Activated CD4-positive, alpha-beta T cell treated with anti-CD3 and anti-CD28 coated beads for 36 hours (primary cell): ENCODE measurements around the gene GATA5. TPM values are rescaled to one million over a fixed set of nuclear protein-coding genes. Genes with fewer than 3 reads are reported as not detected.

Source experiments
- ATAC-seq: fragments of 200-7000 bp; cut with Tn5 transposase; one replicate; pipeline ENCODE4 v1.10.0; 2021; ENCODE audit warnings: mild to moderate bottlenecking, moderate library complexity
- CTCF ChIA-PET: fragments of 350-600 bp; sonication (Branson Sonifier 250); formaldehyde crosslinking; loops from one replicate; lab custom pipeline; 2021; ENCODE audit warnings: antibody characterized with exemption; lab: Charles Lee
- POLR2A ChIA-PET: fragments of 350-600 bp; sonication (Branson Sonifier 250); formaldehyde crosslinking; loops from one replicate; lab custom pipeline; 2021; ENCODE audit warnings: antibody characterized with exemption, inconsistent platforms; lab: Charles Lee
- DNase-seq: peaks from one replicate; pipeline ENCODE4 v3.0.0-alpha.2; 2020
- H3K27ac Mint-ChIP-seq: one replicate; pipeline ENCODE4 v1.8.0; 2021; ENCODE audit warnings: mixed read lengths
- H3K27me3 Mint-ChIP-seq: one replicate; pipeline ENCODE4 v1.8.0; 2021; ENCODE audit warnings: mixed read lengths
- H3K36me3 Mint-ChIP-seq: one replicate; pipeline ENCODE4 v1.8.0; 2021; ENCODE audit warnings: low read depth, mixed read lengths
- H3K4me1 Mint-ChIP-seq: one replicate; pipeline ENCODE4 v1.8.0; 2021; ENCODE audit warnings: mixed read lengths
- H3K4me3 Mint-ChIP-seq: one replicate; pipeline ENCODE4 v1.8.0; 2021; ENCODE audit warnings: mild to moderate bottlenecking, moderate library complexity, mixed read lengths
- H3K9me3 Mint-ChIP-seq: one replicate; pipeline ENCODE4 v1.8.0; 2021; ENCODE audit warnings: low read depth, mixed read lengths
- intact Hi-C, 2 experiments: fragments of 100-400 bp; cut with DNase I in 1 of 2; cut with micrococcal nuclease in 1 of 2; formaldehyde crosslinking; loops; one replicate each; pipeline versions ENCODE4 v1.14.2 to v1.15.1; 2022 to 2024; cut with DNase I, micrococcal nuclease
- total RNA-seq, 2 experiments: library from RNA; stranded (reverse); gene quantifications; one replicate each; pipeline ENCODE4 v1.2.3, GENCODE V29; 2021

GATA5 gene
- total RNA-seq, 2 experiments from 2014 or later, result not detected

DNA sequence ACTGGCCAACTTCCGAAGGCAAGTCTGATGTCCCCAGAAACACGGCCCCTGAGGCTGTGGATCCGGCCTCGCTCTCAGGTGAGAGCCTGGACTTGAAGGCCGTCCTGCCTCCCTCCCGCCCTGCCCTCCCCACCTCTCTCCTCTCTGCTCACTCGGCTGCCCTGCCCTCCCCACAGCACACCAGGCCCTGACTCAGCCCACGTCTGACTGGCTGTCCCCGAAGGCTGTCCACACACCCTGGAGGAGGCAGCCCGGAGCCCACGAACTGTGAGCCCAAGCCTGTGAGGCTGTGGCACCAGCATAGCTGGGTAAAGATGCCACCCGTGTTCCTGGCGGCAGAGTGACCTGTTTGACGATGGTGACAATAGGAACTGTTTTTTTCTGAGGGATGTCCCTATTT is 16.3 kb downstream of the GATA5 start:
- CTCF ChIA-PET, result interaction anchor here (0.6 kb wide), 1 partner anchor 34 kb away, joined by 3 read pairs; no protein-coding TSS in a partner anchor

DNA sequence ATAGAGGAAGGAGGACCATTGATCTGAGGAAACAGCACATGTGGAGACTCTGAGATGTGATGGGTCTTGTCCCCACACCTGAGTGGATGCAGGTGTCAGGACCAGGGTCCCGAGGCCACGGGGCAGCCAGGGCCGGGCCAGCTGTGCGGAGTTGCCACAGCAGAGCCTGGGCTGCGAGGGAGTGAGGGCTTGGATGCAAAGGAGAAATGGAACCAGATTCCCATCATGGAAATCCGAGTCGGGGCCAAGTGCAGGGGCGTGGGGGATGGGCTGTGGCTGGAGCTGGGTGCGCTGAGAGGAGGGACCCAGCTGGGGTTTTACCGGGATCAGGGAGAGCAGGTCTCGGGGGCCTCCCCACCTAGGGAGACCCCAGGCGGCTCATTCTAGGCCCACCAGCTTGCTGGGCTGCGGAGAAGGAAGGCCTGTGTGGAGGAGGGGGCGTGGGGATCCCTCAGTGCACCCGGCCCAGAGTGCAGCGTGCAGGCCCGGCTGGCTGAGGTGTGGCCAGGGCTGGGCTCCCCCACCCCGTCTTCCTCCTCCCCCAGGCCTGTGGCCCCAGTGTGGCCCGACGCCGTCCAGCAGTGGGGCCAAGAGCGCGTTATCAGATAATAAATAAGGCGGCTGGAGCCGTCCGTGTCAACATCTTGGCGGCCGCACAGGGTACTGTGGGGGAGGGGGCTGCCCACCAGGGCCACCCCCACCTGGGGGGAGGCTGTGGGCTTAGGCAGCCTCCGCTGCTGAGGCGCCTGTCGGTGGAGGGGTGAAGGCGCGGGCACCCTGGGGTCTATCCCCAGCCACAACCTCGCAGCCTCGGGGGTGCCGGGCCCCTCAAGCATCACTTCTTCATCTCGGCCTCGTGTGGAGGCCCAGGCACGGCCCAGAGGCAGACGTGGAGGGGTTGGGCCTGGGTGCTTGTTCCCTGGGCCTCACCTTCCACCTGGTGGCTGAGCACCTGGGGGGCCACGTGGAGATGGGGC is 17.2 kb downstream of the GATA5 start:
- Mint-ChIP-seq H3K27ac (no peak overlapping the region), H3K36me3 (no peaks in the 10 kb centered on the region), H3K4me1 (no peaks in the 10 kb centered on the region), H3K4me3 (no peak overlapping the region), H3K27me3 (peaks cover 7% of the 10 kb centered on the region), H3K9me3 (no peaks in the 10 kb centered on the region)
- intact Hi-C loops, result no loop called here
- POLR2A ChIA-PET, result no interaction called here
- no peak for DNase-seq
- ATAC-seq, result no peak
- CTCF ChIA-PET, result no interaction called here

More for the DNA sequence above, 16.3 kb downstream of the GATA5 start:
- H3K4me3 Mint-ChIP-seq, result no peak overlapping the region
- H3K27me3 Mint-ChIP-seq, result peaks cover 7% of the 10 kb centered on the region
- POLR2A ChIA-PET, result no interaction called here
- no peaks in the 10 kb centered on the region for H3K36me3 Mint-ChIP-seq
- H3K4me1 Mint-ChIP-seq, result no peaks in the 10 kb centered on the region
- H3K27ac Mint-ChIP-seq, result no peak overlapping the region
- DNase-seq (no peak), ATAC-seq (no peak)
- no peaks in the 10 kb centered on the region for H3K9me3 Mint-ChIP-seq
- intact Hi-C loops, result no loop called here

DNA sequence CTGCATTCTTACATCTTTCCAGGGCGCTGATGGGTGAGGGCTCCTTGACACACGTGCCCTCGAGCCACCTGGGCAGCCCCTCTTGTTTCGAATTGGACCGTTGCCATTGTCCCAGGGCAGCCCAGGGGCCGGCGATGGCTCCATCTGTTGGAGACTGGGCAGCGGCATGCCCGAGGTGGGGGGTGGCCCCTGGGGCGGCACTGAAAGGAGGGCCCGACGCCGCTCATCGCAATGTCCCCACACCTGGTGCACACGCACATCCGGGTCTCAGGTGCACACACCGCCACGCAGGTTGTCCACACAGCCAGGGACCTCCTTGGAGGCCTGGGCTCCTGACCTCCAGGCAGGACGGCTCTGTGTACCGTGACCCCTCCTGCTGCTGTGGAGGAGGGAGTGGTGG is 18.0 kb downstream of the GATA5 start:
- ChIA-PET POLR2A (no interaction called here), CTCF (no interaction called here)
- Mint-ChIP-seq H3K4me1 (no peaks in the 10 kb centered on the region), H3K27ac (no peak overlapping the region), H3K9me3 (no peaks in the 10 kb centered on the region), H3K36me3 (no peaks in the 10 kb centered on the region), H3K4me3 (no peak overlapping the region), H3K27me3 (peaks cover 7% of the 10 kb centered on the region)
- DNase-seq (no peak), ATAC-seq (no peak)
- intact Hi-C loops, result no loop called here

DNA sequence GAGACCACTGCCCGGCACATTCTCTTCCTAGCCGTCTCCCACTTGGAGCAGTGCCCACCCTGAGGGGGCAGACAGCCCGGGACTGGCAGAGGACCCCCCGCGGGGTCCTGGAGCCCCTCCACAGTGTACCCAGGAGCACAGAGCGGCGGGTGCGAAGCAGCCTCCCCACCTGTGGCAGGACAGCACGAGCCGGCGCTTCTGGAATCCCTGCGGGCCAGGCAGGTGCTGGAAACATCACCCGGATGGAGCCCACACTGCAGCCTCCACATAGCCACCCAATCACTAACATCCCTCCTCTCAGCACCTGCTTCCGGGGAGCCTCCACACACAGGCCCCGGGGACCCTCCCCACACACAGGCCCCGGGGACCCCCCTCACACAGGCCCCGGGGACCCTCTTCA is 18.7 kb downstream of the GATA5 start:
- no peaks in the 10 kb centered on the region for H3K4me1 Mint-ChIP-seq
- H3K36me3 Mint-ChIP-seq, result no peaks in the 10 kb centered on the region
- no peak overlapping the region for H3K4me3 Mint-ChIP-seq
- ChIA-PET POLR2A (no interaction called here), CTCF (no interaction called here)
- H3K27me3 Mint-ChIP-seq, result peaks cover 7% of the 10 kb centered on the region
- ATAC-seq, result no peak
- intact Hi-C loops, result no loop called here
- H3K9me3 Mint-ChIP-seq, result no peaks in the 10 kb centered on the region
- no peak for DNase-seq
- H3K27ac Mint-ChIP-seq, result no peak overlapping the region

DNA sequence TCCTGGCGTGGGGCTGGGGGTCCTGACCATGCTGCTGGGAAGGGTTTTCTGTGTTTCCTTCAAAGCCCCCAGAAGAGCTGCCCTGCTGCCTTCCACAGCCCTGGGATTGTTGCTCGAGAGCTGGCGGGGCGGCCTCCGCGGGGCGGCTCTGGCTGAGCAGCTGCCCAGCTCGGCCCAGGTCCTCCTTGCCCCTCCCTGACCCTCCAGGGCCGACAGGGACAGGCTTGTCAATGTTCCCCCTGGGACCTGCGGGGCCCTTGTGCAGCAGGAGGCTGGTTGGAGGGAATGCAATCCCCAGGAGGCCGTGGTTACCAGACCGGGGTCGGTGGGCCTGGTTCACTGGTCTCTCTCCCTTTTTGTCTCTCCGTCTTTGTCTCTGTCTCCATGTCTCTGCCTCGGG is 19.9 kb downstream of the GATA5 start:
- H3K27ac Mint-ChIP-seq, result no peak overlapping the region
- intact Hi-C loops, result no loop called here
- no peaks in the 10 kb centered on the region for H3K36me3 Mint-ChIP-seq
- ChIA-PET POLR2A (no interaction called here), CTCF (interaction anchor here (0.6 kb wide), 1 partner anchor 34 kb away, joined by 4 read pairs; no protein-coding TSS in a partner anchor)
- no peaks in the 10 kb centered on the region for H3K9me3 Mint-ChIP-seq
- peaks cover 7% of the 10 kb centered on the region for H3K27me3 Mint-ChIP-seq
- ATAC-seq (no peak), DNase-seq (no peak)
- no peak overlapping the region for H3K4me3 Mint-ChIP-seq
- H3K4me1 Mint-ChIP-seq, result no peaks in the 10 kb centered on the region

DNA sequence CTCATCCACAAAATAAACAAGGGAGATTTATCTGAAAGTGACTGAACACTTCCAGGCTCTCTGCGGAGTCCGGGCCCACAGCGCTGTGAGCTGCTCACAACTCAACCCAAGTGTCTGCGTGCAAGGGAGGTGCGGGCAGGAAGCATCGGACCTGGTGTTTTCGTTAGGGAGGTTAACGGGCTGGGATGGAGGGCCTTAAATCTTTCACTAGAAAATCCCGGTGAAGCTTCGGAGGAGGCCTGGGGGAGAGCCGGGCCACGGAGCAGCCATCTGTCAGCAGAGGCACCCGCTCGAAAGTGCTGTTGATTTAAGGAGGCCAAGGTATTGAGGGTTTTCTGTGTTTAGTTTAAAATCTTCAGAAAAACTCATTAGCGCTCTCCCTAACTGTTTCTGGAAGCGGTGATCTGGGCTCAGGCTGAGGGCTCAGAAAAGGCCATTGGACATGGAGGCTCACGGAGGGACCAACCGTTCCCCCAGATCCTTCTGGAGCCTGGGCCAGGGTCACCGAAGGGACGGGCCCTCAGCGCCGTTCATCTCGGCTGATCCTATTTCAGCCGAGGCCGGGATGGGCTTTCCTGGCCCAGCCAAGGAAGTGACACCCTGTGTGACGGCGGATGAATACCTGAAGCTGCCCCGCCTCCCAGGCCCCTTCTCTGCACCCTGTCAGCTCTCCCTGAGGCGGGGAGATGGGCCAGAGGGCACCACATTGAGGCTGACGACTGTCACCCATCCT is 20.7 kb downstream of the GATA5 start:
- intact Hi-C loops, result no loop called here
- Mint-ChIP-seq H3K9me3 (no peaks in the 10 kb centered on the region), H3K4me1 (no peaks in the 10 kb centered on the region), H3K27me3 (peaks cover 7% of the 10 kb centered on the region), H3K4me3 (no peak overlapping the region), H3K36me3 (no peaks in the 10 kb centered on the region), H3K27ac (no peak overlapping the region)
- ATAC-seq, result no peak
- ChIA-PET POLR2A (no interaction called here), CTCF (no interaction called here)
- DNase-seq, result no peak

DNA sequence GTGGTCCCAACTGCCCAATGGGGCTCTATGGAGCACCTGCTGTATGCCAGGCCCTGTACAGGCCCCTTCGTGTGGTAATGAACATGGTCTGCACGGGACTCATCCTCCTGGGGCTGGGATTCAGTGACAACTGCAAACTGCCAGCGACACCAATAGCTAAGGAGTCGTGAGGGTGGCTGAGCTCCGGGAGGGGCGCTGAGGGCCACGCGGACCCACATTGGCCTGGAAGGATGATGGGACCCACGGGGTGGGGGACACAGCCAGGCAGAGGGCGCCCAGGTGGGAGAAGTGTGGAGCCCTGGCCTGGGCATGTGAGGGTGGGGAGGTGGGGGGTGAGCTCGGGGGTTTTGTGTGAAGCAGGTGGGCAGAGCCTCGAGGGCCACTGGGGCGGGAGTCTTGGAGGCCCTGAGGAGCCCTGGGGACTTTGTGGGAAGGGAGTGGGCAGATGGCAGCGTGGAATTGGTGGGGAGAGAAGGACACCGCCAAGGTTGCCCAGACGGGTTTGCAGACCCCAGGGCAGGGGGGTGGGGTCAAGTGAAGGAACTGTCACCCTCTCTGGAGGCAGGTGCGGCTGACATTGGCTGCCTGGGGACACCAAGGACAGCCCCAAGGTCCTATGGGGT is 22.5 kb downstream of the GATA5 start:
- intact Hi-C loops, result no loop called here
- H3K9me3 Mint-ChIP-seq, result no peaks in the 10 kb centered on the region
- DNase-seq, result no peak
- ATAC-seq, result no peak
- ChIA-PET POLR2A (no interaction called here), CTCF (no interaction called here)
- H3K4me3 Mint-ChIP-seq, result no peak overlapping the region
- H3K4me1 Mint-ChIP-seq, result no peaks in the 10 kb centered on the region
- no peak overlapping the region for H3K27ac Mint-ChIP-seq
- H3K27me3 Mint-ChIP-seq, result peaks cover 9% of the 10 kb centered on the region
- H3K36me3 Mint-ChIP-seq, result no peaks in the 10 kb centered on the region

DNA sequence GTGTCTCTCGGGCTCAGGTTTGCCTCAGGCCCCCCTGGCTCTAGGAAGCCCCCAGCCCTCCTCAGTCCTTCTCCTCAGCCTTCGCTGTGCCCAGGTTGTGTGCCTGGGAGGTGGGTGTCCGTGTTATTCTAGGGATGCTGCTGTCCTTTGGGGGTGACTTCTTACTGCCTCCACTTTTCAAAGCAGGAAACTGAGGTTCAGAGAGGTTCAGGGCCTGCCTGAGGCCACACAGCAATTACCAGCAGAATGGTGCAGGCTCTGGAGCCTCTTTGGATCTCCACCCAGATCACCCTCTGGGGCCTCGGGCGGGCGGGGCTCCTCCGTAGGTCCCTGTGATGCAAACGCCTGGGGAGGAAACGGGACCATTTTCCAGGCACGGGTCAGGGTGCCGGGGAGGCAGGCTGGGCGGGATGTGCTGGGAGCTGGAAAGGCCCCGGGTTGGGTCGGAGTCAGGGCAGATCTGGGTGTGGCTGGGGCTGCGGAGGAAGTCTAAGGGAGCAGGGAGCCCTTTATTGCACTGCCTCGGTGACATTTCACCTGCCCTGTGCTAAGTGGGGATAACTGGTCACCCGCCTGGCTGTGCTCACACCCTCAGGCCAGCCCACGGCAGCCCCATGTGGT is 23.2 kb downstream of the GATA5 start:
- no peak for ATAC-seq
- Mint-ChIP-seq H3K27me3 (peaks cover 8% of the 10 kb centered on the region), H3K4me1 (no peaks in the 10 kb centered on the region), H3K9me3 (no peaks in the 10 kb centered on the region), H3K4me3 (no peak overlapping the region), H3K27ac (no peak overlapping the region), H3K36me3 (no peaks in the 10 kb centered on the region)
- ChIA-PET POLR2A (no interaction called here), CTCF (no interaction called here)
- intact Hi-C loops, result no loop called here
- DNase-seq, result no peak

DNA sequence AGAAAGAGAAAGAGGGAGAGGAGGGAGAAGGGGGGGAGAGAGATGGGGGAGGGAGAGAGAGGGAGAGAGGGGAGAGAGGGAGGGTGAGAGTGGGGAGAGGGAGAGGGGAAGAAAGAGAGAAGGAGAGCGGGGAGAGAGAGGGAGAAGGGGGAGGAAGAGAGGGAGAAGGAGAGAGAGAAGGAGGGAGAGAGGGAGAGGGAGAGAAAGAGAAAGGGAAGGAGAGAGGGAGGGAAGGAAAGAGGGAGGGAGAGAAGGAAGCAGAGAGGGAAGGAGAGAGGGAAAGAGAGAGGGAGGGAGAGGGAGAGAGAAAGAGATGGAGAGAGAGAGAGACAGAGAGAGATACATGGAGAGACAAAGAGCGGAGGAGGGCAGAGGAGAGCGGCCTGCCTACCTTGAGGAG is 23.8 kb downstream of the GATA5 start:
- no peaks in the 10 kb centered on the region for H3K9me3 Mint-ChIP-seq
- no peaks in the 10 kb centered on the region for H3K4me1 Mint-ChIP-seq
- intact Hi-C loops, result no loop called here
- H3K4me3 Mint-ChIP-seq, result no peak overlapping the region
- no peaks in the 10 kb centered on the region for H3K36me3 Mint-ChIP-seq
- POLR2A ChIA-PET, result no interaction called here
- no peak for DNase-seq
- no peak for ATAC-seq
- CTCF ChIA-PET, result no interaction called here
- peaks cover 6% of the 10 kb centered on the region for H3K27me3 Mint-ChIP-seq
- no peak overlapping the region for H3K27ac Mint-ChIP-seq

DNA sequence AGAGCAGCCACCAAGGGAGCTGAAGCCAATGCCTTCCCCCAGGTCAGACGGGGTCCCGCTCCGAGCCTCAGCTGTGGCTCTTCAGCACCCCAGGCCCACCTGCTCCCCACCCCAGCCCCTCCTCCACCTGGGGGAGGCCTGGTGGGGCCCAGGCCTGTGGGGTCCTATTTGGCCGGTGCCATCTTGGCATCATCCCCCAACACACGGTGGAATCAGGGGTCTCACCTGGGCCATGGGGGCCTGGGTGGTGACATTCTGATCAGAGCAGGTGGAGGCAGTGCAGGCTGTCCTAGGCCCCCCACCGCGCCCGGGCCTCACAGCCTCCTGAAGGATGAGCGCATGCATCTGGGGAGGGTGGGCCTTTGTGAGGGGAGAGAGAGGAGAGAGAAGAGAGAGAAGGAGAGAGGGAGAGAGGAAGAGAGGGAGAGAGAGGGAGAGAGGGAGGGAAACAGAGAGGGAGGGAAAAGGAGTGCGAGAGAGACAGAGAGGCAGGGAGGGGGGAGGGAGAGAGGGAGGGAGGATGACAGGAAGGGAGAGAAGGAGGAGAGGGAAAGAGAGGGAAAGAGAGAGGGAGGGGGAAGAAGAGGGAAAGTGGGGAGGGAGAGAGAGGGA is 24.5 kb downstream of the GATA5 start:
- ChIA-PET CTCF (no interaction called here), POLR2A (no interaction called here)
- intact Hi-C loops, result no loop called here
- ATAC-seq (no peak), DNase-seq (no peak)
- Mint-ChIP-seq H3K36me3 (no peaks in the 10 kb centered on the region), H3K4me3 (no peak overlapping the region), H3K27me3 (peaks cover 6% of the 10 kb centered on the region), H3K27ac (no peak overlapping the region), H3K4me1 (no peaks in the 10 kb centered on the region), H3K9me3 (no peaks in the 10 kb centered on the region)
